H1 (cell line): ENCODE measurements around the gene RNF214. TPM values are rescaled to one million over a fixed set of nuclear protein-coding genes. Genes with fewer than 3 reads are reported as not detected.

Experiments used
- ATF2 ChIP-seq: IDR thresholded peaks from 2 replicates; pipeline ENCODE4 v1.6.1; 2012; ENCODE audit warnings: low read length, inconsistent platforms
- CBX8 ChIP-seq: fragments of 300-800, 300-1000 bp; sonication (generic); IDR thresholded peaks from 2 replicates; pipeline ENCODE4 v1.7.1; 2016; ENCODE audit warnings: low read depth, low read length, borderline replicate concordance
- CREB1 ChIP-seq: IDR thresholded peaks from 2 replicates; pipeline ENCODE4 v1.6.1; 2012; ENCODE audit warnings: inconsistent platforms
- PHF8 ChIP-seq: fragments of 200-600 bp; sonication (generic); conservative IDR thresholded peaks from 2 replicates; pipeline ENCODE4 v1.7.1; 2012; ENCODE audit warnings: low read depth, mild to moderate bottlenecking, inconsistent platforms, low read length, moderate library complexity
- USF2 ChIP-seq: IDR thresholded peaks from 2 replicates; pipeline ENCODE4 v1.6.1; 2011; ENCODE audit warnings: low read length, improper control_type of control experiment
- polyA plus RNA-seq, 7 experiments: library from polyadenylated mRNA; depleted of rRNA in 3 of 7; stranded (reverse) in 5 of 7; unstranded in 2 of 7; fragments of >200 nt in 5 of 7; fragments of 200-250 nt in 2 of 7; gene quantifications; 1 replicate in 5 of 7; 2 replicates in 1 of 7; 4 replicates in 1 of 7; pipeline versions ENCODE4 v1.2.1 to v1.2.3, GENCODE V29; 2011 to 2013; ENCODE audit warnings: missing spikeins in 2 of 7, mixed read lengths in 2 of 7
- total RNA-seq: library from RNA; stranded (reverse); fragmentation: NEBNext Ultra II Directional; extraction: Animal tissue kit (Norgen Biotek cat#: 25700); gene quantifications from 2 replicates; pipeline ENCODE4 v1.2.1, GENCODE V29; 2021
- TF ChIP-seq, protein P1 (sequence below): fragments of 300-600 bp; sonication (generic); IDR thresholded peaks from 2 replicates; pipeline ENCODE4 v1.7.1; 2012; ENCODE audit warnings: low read length, moderate library complexity, mild to moderate bottlenecking, inconsistent platforms; ENCODE audit not compliant: insufficient replicate concordance

Gene RNF214
- total and polyA plus RNA-seq, 2 of the 8 experiments (the other 6 are each of a cell fraction or from before 2014, with no cell fraction given), result 34.9 to 35.6 TPM

- TF ChIP-seq USF2 (no peak), PHF8 (no peak), CBX8 (no peak), ATF2 (no peak), CREB1 (no peak)
- TF ChIP-seq, protein P1, sequence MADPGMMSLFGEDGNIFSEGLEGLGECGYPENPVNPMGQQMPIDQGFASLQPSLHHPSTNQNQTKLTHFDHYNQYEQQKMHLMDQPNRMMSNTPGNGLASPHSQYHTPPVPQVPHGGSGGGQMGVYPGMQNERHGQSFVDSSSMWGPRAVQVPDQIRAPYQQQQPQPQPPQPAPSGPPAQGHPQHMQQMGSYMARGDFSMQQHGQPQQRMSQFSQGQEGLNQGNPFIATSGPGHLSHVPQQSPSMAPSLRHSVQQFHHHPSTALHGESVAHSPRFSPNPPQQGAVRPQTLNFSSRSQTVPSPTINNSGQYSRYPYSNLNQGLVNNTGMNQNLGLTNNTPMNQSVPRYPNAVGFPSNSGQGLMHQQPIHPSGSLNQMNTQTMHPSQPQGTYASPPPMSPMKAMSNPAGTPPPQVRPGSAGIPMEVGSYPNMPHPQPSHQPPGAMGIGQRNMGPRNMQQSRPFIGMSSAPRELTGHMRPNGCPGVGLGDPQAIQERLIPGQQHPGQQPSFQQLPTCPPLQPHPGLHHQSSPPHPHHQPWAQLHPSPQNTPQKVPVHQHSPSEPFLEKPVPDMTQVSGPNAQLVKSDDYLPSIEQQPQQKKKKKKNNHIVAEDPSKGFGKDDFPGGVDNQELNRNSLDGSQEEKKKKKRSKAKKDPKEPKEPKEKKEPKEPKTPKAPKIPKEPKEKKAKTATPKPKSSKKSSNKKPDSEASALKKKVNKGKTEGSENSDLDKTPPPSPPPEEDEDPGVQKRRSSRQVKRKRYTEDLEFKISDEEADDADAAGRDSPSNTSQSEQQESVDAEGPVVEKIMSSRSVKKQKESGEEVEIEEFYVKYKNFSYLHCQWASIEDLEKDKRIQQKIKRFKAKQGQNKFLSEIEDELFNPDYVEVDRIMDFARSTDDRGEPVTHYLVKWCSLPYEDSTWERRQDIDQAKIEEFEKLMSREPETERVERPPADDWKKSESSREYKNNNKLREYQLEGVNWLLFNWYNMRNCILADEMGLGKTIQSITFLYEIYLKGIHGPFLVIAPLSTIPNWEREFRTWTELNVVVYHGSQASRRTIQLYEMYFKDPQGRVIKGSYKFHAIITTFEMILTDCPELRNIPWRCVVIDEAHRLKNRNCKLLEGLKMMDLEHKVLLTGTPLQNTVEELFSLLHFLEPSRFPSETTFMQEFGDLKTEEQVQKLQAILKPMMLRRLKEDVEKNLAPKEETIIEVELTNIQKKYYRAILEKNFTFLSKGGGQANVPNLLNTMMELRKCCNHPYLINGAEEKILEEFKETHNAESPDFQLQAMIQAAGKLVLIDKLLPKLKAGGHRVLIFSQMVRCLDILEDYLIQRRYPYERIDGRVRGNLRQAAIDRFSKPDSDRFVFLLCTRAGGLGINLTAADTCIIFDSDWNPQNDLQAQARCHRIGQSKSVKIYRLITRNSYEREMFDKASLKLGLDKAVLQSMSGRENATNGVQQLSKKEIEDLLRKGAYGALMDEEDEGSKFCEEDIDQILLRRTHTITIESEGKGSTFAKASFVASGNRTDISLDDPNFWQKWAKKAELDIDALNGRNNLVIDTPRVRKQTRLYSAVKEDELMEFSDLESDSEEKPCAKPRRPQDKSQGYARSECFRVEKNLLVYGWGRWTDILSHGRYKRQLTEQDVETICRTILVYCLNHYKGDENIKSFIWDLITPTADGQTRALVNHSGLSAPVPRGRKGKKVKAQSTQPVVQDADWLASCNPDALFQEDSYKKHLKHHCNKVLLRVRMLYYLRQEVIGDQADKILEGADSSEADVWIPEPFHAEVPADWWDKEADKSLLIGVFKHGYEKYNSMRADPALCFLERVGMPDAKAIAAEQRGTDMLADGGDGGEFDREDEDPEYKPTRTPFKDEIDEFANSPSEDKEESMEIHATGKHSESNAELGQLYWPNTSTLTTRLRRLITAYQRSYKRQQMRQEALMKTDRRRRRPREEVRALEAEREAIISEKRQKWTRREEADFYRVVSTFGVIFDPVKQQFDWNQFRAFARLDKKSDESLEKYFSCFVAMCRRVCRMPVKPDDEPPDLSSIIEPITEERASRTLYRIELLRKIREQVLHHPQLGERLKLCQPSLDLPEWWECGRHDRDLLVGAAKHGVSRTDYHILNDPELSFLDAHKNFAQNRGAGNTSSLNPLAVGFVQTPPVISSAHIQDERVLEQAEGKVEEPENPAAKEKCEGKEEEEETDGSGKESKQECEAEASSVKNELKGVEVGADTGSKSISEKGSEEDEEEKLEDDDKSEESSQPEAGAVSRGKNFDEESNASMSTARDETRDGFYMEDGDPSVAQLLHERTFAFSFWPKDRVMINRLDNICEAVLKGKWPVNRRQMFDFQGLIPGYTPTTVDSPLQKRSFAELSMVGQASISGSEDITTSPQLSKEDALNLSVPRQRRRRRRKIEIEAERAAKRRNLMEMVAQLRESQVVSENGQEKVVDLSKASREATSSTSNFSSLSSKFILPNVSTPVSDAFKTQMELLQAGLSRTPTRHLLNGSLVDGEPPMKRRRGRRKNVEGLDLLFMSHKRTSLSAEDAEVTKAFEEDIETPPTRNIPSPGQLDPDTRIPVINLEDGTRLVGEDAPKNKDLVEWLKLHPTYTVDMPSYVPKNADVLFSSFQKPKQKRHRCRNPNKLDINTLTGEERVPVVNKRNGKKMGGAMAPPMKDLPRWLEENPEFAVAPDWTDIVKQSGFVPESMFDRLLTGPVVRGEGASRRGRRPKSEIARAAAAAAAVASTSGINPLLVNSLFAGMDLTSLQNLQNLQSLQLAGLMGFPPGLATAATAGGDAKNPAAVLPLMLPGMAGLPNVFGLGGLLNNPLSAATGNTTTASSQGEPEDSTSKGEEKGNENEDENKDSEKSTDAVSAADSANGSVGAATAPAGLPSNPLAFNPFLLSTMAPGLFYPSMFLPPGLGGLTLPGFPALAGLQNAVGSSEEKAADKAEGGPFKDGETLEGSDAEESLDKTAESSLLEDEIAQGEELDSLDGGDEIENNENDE, result no peak
Observed at GRCh38 chr11:117221775-117222517, 10.5 kb upstream of the RNF214 start (continued).
